Measurements from ENCODE around the gene PMS2. TPM values are rescaled to one million over a fixed set of nuclear protein-coding genes. Genes with fewer than 3 reads are reported as not detected.

Gene PMS2
- total and polyA plus RNA-seq, 9 of the 15 experiments (the other 6 are each of a cell fraction or from before 2014, with no cell fraction given): 4.9 to 27.6 (median 16.5) TPM

GRCh38 chr7:6035686-6036085 lies 26.8 kb upstream of the PMS2 start:
- H3K4me2 ChIP-seq (ENCODE audit: insufficient read depth, low read length): no peak overlapping the region
- no TSS peak for BruUV-seq (replicated peaks)
- H3K36me3 ChIP-seq (ENCODE audit: control insufficient read depth, insufficient read depth, low read length): peaks cover 85% of the 10 kb centered on the region
- peaks cover 3 to 5% of the 10 kb centered on the region in 2 experiments; a peak in 3 of 5 replicates for H3K4me1 ChIP-seq (replicated peaks in 1 of 2; ENCODE audit: control insufficient read depth in 2 of 2, insufficient read depth in 2 of 2, low read length in 2 of 2)
- H3K4me3 ChIP-seq: no peak overlapping the region
- intact Hi-C loops (cut with micrococcal nuclease): no loop called here
- H3K9me1 ChIP-seq (ENCODE audit: control insufficient read depth, insufficient read depth, low read length): no peaks in the 10 kb centered on the region
- ATAC-seq: no peak
- H3K27ac ChIP-seq (ENCODE audit: extremely low read depth, low read depth, low read length): no peak overlapping the region
- no peak for DNase-seq (ENCODE audit: extremely low read depth in 1 of 4, low spot score in 3 of 4)
- no peak overlapping the region for H2AFZ ChIP-seq (ENCODE audit: low read depth, low read length)
- H3K79me2 ChIP-seq (ENCODE audit: control insufficient read depth, insufficient read depth, low read length): peaks cover 29% of the 10 kb centered on the region; the same call in 2 of the 3 replicates
- no peak for TF ChIP-seq MAFK (IDR thresholded peaks at IDR 0.05; ENCODE audit: low read length)
- TF ChIP-seq, protein P1, sequence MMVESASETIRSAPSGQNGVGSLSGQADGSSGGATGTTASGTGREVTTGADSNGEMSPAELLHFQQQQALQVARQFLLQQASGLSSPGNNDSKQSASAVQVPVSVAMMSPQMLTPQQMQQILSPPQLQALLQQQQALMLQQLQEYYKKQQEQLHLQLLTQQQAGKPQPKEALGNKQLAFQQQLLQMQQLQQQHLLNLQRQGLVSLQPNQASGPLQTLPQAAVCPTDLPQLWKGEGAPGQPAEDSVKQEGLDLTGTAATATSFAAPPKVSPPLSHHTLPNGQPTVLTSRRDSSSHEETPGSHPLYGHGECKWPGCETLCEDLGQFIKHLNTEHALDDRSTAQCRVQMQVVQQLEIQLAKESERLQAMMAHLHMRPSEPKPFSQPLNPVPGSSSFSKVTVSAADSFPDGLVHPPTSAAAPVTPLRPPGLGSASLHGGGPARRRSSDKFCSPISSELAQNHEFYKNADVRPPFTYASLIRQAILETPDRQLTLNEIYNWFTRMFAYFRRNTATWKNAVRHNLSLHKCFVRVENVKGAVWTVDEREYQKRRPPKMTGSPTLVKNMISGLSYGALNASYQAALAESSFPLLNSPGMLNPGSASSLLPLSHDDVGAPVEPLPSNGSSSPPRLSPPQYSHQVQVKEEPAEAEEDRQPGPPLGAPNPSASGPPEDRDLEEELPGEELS (CRISPR knock-in tag; IDR thresholded peaks at IDR 0.05; ENCODE audit: borderline replicate concordance): no peak
- no peak for TF ChIP-seq XRCC3 (IDR thresholded peaks at IDR 0.05)
- TF ChIP-seq SMARCA4 (IDR thresholded peaks at IDR 0.05): no peak
- no peak for TF ChIP-seq HSF4 (CRISPR knock-in tag; IDR thresholded peaks at IDR 0.05; ENCODE audit: borderline replicate concordance)
- TF ChIP-seq ZNF124 (CRISPR knock-in tag; IDR thresholded peaks at IDR 0.05): no peak
- no peak for TF ChIP-seq MEF2A (IDR thresholded peaks at IDR 0.05; ENCODE audit: control insufficient read depth, low read depth, low read length)
- no peak for TF ChIP-seq HLTF (IDR thresholded peaks at IDR 0.05)
- no peak for TF ChIP-seq TRIM28 (IDR thresholded peaks at IDR 0.05)
- POLR2A ChIA-PET: interaction anchor here (0.6 to 1.7 kb wide), 4 partner anchors 9 to 236 kb away, joined by 3 to 7 read pairs (median 5); no protein-coding TSS in a partner anchor
- WGBS (ENCODE audit: insufficient coverage, low coverage, missing lambda C conversion rate): 98% methylated on average over 13 of the region's 13 CpGs
- no peaks in the 10 kb centered on the region; the same call in none of the 2 replicates for H4K20me1 ChIP-seq (replicated peaks; ENCODE audit: control insufficient read depth, insufficient read depth, low read length)
- CTCF ChIA-PET (ENCODE audit: low intra/inter-chr PET ratio): no interaction called here
- H3K9me3 ChIP-seq (replicated peaks; ENCODE audit: control insufficient read depth, insufficient read depth, low read depth, low read length): no peaks in the 10 kb centered on the region
- FAIRE-seq: no peak
- in situ Hi-C loops (cut with MboI): no loop called here
- H3K9ac ChIP-seq (ENCODE audit: insufficient read depth in 1 of 2, low read depth in 2 of 2, low read length in 2 of 2): no peak overlapping the region
- no peaks in the 10 kb centered on the region for H3K27me3 ChIP-seq (ENCODE audit: control insufficient read depth in 2 of 2, insufficient read depth in 2 of 2, low read length in 2 of 2)
